A673 (cell line): Measurements from ENCODE around the gene PSMB2. TPM values are rescaled to one million over a fixed set of nuclear protein-coding genes. Genes with fewer than 3 reads are reported as not detected.

Experiments
- BruUV-seq: library from RNA; stranded (reverse); fragments of 400-500 nt; replicated peaks from 2 replicates; lab custom pipeline; 2021; lab: Mats Ljungman, UMichigan
- CTCF ChIA-PET: fragments of 300-600 bp; sonication (Branson Sonifier 250); formaldehyde crosslinking; loops from one replicate; lab custom pipeline; 2022; ENCODE audit warnings: antibody characterized with exemption; lab: Charles Lee
- POLR2A ChIA-PET: fragments of 300-600 bp; sonication (Branson Sonifier 250); formaldehyde crosslinking; loops from one replicate; lab custom pipeline; 2022; ENCODE audit warnings: antibody characterized with exemption; ENCODE audit not compliant: low non-redundant PET; lab: Charles Lee
- DNase-seq: peaks from one replicate; pipeline ENCODE4 v3.0.0-alpha.2; 2015; ENCODE audit warnings: low spot score
- H3K27ac ChIP-seq: fragments of 200-600 bp; sonication (generic); 2 replicates; pipeline ENCODE4 v1.5.1; 2016; ENCODE audit warnings: mixed run types, low read depth, mild to moderate bottlenecking, mixed read lengths, antibody characterized with exemption, low read length; ENCODE audit not compliant: poor library complexity, severe bottlenecking
- H3K27me3 ChIP-seq: fragments of 200-600 bp; sonication (generic); replicated peaks from 2 replicates; pipeline ENCODE4 v1.6.1; 2017; ENCODE audit warnings: mixed run types, low read depth, mild to moderate bottlenecking, mixed read lengths, antibody characterized with exemption, low read length; ENCODE audit not compliant: insufficient read depth, poor library complexity
- H3K36me3 ChIP-seq: fragments of 200-600 bp; sonication (generic); 2 replicates; pipeline ENCODE4 v1.6.1; 2016; ENCODE audit warnings: mixed run types, mild to moderate bottlenecking, mixed read lengths, antibody characterized with exemption, low read length; ENCODE audit not compliant: insufficient read depth, poor library complexity, severe bottlenecking
- H3K4me1 ChIP-seq: fragments of 200-600 bp; sonication (generic); 2 replicates; pipeline ENCODE4 v1.6.1; 2017; ENCODE audit warnings: mixed run types, mild to moderate bottlenecking, mixed read lengths, antibody characterized with exemption, low read length; ENCODE audit not compliant: insufficient read depth, poor library complexity, severe bottlenecking
- H3K4me3 ChIP-seq: fragments of 200-600 bp; sonication (generic); 2 replicates; pipeline ENCODE4 v1.5.1; 2016; ENCODE audit warnings: low read depth, mixed run types, mild to moderate bottlenecking, mixed read lengths, low read length; ENCODE audit not compliant: poor library complexity, severe bottlenecking
- H3K9me3 ChIP-seq: fragments of 200-600 bp; sonication (generic); 2 replicates; pipeline ENCODE4 v1.6.1; 2016; ENCODE audit warnings: mixed run types, low read depth, mild to moderate bottlenecking, mixed read lengths, antibody characterized with exemption, low read length; ENCODE audit not compliant: poor library complexity, severe bottlenecking
- EZH2 ChIP-seq: fragments of 200-600 bp; sonication (generic); IDR thresholded peaks from 2 replicates; pipeline ENCODE4 v1.6.1; 2017; ENCODE audit warnings: borderline replicate concordance, low read depth, mild to moderate bottlenecking, mixed read lengths, antibody characterized with exemption, low read length; ENCODE audit not compliant: poor library complexity, severe bottlenecking
- intact Hi-C: fragments of 100-400 bp; cut with micrococcal nuclease; formaldehyde crosslinking; loops from one replicate; pipeline ENCODE4 v1.10.0; 2022; ENCODE audit not compliant: unreplicated experiment
- total RNA-seq: library from RNA; stranded (reverse); gene quantifications from 2 replicates; pipeline ENCODE4 v1.2.3, GENCODE V29; 2021
- TF ChIP-seq, protein P1 (sequence below): fragments of 300-800, 200-600 bp; sonication (generic); conservative IDR thresholded peaks from 2 replicates; pipeline ENCODE4 v1.5.1; 2017; ENCODE audit warnings: low read depth, mild to moderate bottlenecking, antibody characterized with exemption, low read length, moderate library complexity, mixed read lengths

PSMB2 gene
- total RNA-seq, 1 experiment from 2014 or later, result 169 TPM

DNA sequence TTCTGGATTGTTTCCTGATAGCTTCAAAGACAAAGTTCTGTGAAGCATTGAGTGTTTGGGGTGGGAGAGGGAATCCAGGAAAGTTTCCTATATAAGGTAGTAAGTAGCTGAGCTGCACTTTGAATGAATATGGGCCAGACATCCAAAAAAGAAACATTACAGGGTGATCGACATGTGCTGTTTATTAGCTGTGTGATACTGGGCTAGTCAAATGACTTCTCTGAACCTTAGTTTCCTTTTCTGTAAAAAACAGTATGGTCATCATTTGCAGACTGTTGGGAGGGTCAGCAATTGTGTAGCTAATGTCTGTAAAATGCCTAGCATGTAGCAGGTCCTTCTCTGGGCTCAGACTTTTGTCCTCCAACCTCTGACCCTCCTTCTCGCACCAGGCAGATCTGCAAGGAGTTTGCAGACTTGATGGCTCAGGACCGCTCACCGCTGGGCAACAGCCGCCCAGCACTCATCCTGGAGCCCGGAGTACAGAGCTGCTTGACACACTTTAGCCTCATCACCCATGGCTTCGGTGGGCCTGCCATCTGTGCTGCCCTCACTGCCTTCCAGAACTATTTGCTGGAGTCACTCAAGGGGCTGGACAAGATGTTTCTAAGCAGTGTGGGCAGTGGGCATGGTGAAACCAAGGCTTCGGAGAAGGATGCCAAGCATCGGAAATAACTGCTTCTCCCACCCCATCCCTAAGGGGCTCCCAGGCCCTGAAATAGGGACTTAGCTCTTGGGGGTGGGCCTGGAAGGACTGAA, 47.1 kb downstream of the PSMB2 start:
- DNase-seq, result no peak
- Histone ChIP-seq H3K4me3 (no peak overlapping the region), H3K27me3 (no peaks in the 10 kb centered on the region), H3K9me3 (no peaks in the 10 kb centered on the region), H3K27ac (no peak overlapping the region), H3K4me1 (no peaks in the 10 kb centered on the region), H3K36me3 (no peaks in the 10 kb centered on the region)
- BruUV-seq, result no TSS peak
- intact Hi-C loops, result no loop called here
- ChIA-PET CTCF (no interaction called here), POLR2A (no interaction called here)
- TF ChIP-seq, protein P1, sequence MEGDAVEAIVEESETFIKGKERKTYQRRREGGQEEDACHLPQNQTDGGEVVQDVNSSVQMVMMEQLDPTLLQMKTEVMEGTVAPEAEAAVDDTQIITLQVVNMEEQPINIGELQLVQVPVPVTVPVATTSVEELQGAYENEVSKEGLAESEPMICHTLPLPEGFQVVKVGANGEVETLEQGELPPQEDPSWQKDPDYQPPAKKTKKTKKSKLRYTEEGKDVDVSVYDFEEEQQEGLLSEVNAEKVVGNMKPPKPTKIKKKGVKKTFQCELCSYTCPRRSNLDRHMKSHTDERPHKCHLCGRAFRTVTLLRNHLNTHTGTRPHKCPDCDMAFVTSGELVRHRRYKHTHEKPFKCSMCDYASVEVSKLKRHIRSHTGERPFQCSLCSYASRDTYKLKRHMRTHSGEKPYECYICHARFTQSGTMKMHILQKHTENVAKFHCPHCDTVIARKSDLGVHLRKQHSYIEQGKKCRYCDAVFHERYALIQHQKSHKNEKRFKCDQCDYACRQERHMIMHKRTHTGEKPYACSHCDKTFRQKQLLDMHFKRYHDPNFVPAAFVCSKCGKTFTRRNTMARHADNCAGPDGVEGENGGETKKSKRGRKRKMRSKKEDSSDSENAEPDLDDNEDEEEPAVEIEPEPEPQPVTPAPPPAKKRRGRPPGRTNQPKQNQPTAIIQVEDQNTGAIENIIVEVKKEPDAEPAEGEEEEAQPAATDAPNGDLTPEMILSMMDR, result no peak
- no peak for TF ChIP-seq EZH2

DNA sequence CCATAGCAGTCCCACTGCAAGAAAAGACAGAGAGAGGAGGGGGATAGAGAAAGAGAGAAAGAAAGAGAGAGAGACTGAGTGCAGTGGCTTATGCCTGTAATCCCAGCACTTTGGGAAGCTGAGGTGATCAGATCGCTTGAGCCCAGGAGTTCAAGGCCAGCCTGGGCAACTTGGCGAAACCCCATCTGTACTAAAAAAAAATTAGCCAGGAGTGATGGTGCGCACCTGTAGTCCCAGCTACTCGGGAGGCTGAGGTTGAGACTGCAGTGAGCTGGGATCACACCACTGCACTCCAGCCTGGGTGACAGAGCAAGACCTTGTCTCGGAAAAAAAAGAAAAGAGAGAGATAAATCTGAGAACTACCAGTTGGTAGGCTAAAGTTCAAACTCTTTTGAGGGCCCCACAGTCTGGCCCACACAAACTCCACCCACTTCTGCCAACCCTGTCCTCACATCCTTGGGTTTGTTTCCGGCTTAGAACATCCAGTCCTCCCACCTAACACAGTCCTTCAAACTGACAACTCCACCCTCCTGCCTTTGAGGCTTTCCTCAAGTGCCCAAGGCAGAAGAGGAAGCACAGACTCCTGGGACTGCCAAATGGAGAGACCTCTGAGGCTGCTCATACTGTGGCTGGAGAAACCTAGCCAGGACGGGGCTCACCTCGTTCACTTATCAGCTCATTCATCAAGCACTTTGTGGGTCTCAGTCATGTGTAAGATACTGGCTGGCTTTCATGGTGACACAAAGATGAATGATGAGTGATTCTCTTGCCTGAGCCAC, 48.1 kb downstream of the PSMB2 start:
- Histone ChIP-seq H3K36me3 (no peaks in the 10 kb centered on the region), H3K9me3 (no peaks in the 10 kb centered on the region), H3K4me1 (no peaks in the 10 kb centered on the region), H3K4me3 (no peak overlapping the region), H3K27ac (no peak overlapping the region), H3K27me3 (no peaks in the 10 kb centered on the region)
- no peak for DNase-seq
- TF ChIP-seq, protein P1, result no peak
- TF ChIP-seq EZH2, result no peak
- ChIA-PET CTCF (no interaction called here), POLR2A (no interaction called here)
- intact Hi-C loops, result no loop called here
- BruUV-seq, result no TSS peak

DNA sequence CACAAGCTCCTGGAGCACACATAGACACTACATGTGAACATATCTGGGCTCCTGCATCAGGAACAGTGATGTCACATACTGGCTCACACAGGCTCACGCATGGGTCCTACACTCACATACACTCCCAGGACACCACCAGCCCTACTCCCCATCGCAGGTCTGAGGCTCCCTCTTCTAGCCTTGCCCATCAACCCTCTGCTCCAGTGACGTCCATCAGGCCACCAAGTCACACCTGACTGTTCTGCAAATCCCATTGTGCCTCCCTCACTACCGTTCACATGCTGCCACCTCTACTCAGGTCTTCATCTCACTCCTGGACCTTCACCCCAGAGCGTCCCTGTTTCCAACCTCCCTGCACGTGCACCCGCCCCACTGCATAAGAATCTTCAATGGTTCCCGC, 50.1 kb downstream of the PSMB2 start:
- TF ChIP-seq, protein P1, result no peak
- TF ChIP-seq EZH2, result no peak
- ChIA-PET CTCF (no interaction called here), POLR2A (no interaction called here)
- Histone ChIP-seq H3K9me3 (no peaks in the 10 kb centered on the region), H3K36me3 (no peaks in the 10 kb centered on the region), H3K4me1 (no peaks in the 10 kb centered on the region), H3K27me3 (no peaks in the 10 kb centered on the region), H3K27ac (no peak overlapping the region), H3K4me3 (no peak overlapping the region)
- no TSS peak for BruUV-seq
- intact Hi-C loops, result no loop called here
- no peak for DNase-seq
